HL-60/S4 treated with retinoic acid at 250 ng/mL for 4 days and 3 days (cell line): ENCODE measurements around the gene SHMT1.
"Not testable (repeated sequence)": the region's sequence is repeated elsewhere in the genome, so short reads cannot be mapped to it uniquely, and the experiment has no call there.

Experiments used
- in situ Hi-C: fragments of 300-500 bp; cut with MboI; formaldehyde crosslinking; loops from 2 replicates; pipeline ENCODE4 v1.7.0; 2022; ENCODE audit warnings: low sequenced_read_pairs

SHMT1 gene

GRCh38 chr17:18363101-18364049 is at the start of gene SHMT1:
Gene SHMT1 (minus strand): TSS chr17:18363550. CDS start chr17:18355981, 7,569 bp downstream.
- in situ Hi-C loops = no loop called here

GRCh38 chr17:18412001-18412538 is 48.7 kb upstream of the SHMT1 start:
- in situ Hi-C loops = not testable (repeated sequence)

GRCh38 chr17:18411377-18411864 is 48.1 kb upstream of the SHMT1 start:
- in situ Hi-C loops = not testable (repeated sequence)

- in situ Hi-C loops = not testable (repeated sequence)
Measured at GRCh38 chr17:18410736-18411135, 47.4 kb upstream of the SHMT1 start.

GRCh38 chr17:18409321-18409720 is 46.0 kb upstream of the SHMT1 start:
- in situ Hi-C loops = not testable (repeated sequence)

GRCh38 chr17:18408906-18409305 is 45.6 kb upstream of the SHMT1 start:
- in situ Hi-C loops = not testable (repeated sequence)

GRCh38 chr17:18403604-18404003 is 40.3 kb upstream of the SHMT1 start:
- in situ Hi-C loops = not testable (repeated sequence)

GRCh38 chr17:18403166-18403565 is 39.8 kb upstream of the SHMT1 start:
- in situ Hi-C loops = not testable (repeated sequence)

GRCh38 chr17:18401872-18402590 is 38.7 kb upstream of the SHMT1 start:
- in situ Hi-C loops = not testable (repeated sequence)

- in situ Hi-C loops = not testable (repeated sequence)
Measured at GRCh38 chr17:18388728-18389127, 25.4 kb upstream of the SHMT1 start.

GRCh38 chr17:18388266-18388665 is 24.9 kb upstream of the SHMT1 start:
- in situ Hi-C loops = not testable (repeated sequence)

- in situ Hi-C loops = not testable (repeated sequence)
Measured at GRCh38 chr17:18387583-18387982, 24.2 kb upstream of the SHMT1 start.

- in situ Hi-C loops = not testable (repeated sequence)
Measured at GRCh38 chr17:18384271-18384670, 20.9 kb upstream of the SHMT1 start.

GRCh38 chr17:18383079-18383481 is 19.7 kb upstream of the SHMT1 start:
- in situ Hi-C loops = not testable (repeated sequence)

GRCh38 chr17:18382441-18383078 is 19.2 kb upstream of the SHMT1 start:
- in situ Hi-C loops = no loop called here

- in situ Hi-C loops = no loop called here
Measured at GRCh38 chr17:18381953-18382245, 18.5 kb upstream of the SHMT1 start.

GRCh38 chr17:18381158-18381952 is 18.0 kb upstream of the SHMT1 start:
- in situ Hi-C loops = no loop called here

- in situ Hi-C loops = no loop called here
Measured at GRCh38 chr17:18380471-18381157, 17.3 kb upstream of the SHMT1 start.

GRCh38 chr17:18379246-18380146 is 16.1 kb upstream of the SHMT1 start:
- in situ Hi-C loops = no loop called here
